T-helper 2 cell (primary cell): ENCODE measurements around the gene DPY19L2.
"Not testable (repeated sequence)": the region's sequence is repeated elsewhere in the genome, so short reads cannot be mapped to it uniquely, and the experiment has no call there.

Experiments
- DNase-seq, 5 experiments: peaks; one replicate each; pipeline versions ENCODE4 v3.0.0 to v3.0.0-alpha.2; 2012 to 2022

The DPY19L2 gene

GRCh38 chr12:63658501-63658900, 9.8 kb downstream of the DPY19L2 start:
- not testable (repeated sequence) for DNase-seq

- not testable (repeated sequence) for DNase-seq
Measured at GRCh38 chr12:63656407-63656806, 11.9 kb downstream of the DPY19L2 start.

GRCh38 chr12:63655543-63656257, 12.6 kb downstream of the DPY19L2 start:
- DNase-seq, result not testable (repeated sequence)

GRCh38 chr12:63654481-63654880, 13.8 kb downstream of the DPY19L2 start:
- not testable (repeated sequence) for DNase-seq

- DNase-seq, result not testable (repeated sequence)
Measured at GRCh38 chr12:63649517-63649916, 18.8 kb downstream of the DPY19L2 start.

GRCh38 chr12:63643381-63644140, 24.7 kb downstream of the DPY19L2 start:
- DNase-seq, result not testable (repeated sequence)

- DNase-seq, result not testable (repeated sequence)
Measured at GRCh38 chr12:63624258-63624657, 44.0 kb downstream of the DPY19L2 start.

GRCh38 chr12:63615544-63615943, 52.7 kb downstream of the DPY19L2 start:
- not testable (repeated sequence) for DNase-seq

GRCh38 chr12:63611285-63611684, 57.0 kb downstream of the DPY19L2 start:
- not testable (repeated sequence) for DNase-seq

- not testable (repeated sequence) for DNase-seq
Measured at GRCh38 chr12:63609281-63609680, 59.0 kb downstream of the DPY19L2 start.

GRCh38 chr12:63604985-63605384, 63.3 kb downstream of the DPY19L2 start:
- DNase-seq, result not testable (repeated sequence)

- DNase-seq, result not testable (repeated sequence)
Measured at GRCh38 chr12:63594828-63595227, 73.5 kb downstream of the DPY19L2 start.

- not testable (repeated sequence) for DNase-seq
Measured at GRCh38 chr12:63584426-63584825, 83.9 kb downstream of the DPY19L2 start.

- not testable (repeated sequence) for DNase-seq
Measured at GRCh38 chr12:63583289-63583688, 85.0 kb downstream of the DPY19L2 start.

GRCh38 chr12:63577631-63578030, 90.7 kb downstream of the DPY19L2 start:
- DNase-seq, result not testable (repeated sequence)

GRCh38 chr12:63572038-63572437, 96.3 kb downstream of the DPY19L2 start:
- not testable (repeated sequence) for DNase-seq

GRCh38 chr12:63558445-63558844, 109.8 kb downstream of the DPY19L2 start:
- not testable (repeated sequence) for DNase-seq

GRCh38 chr12:63551397-63551796, 116.9 kb downstream of the DPY19L2 start:
- not testable (repeated sequence) for DNase-seq

- not testable (repeated sequence) for DNase-seq
Measured at GRCh38 chr12:63549034-63549433, 119.3 kb downstream of the DPY19L2 start.

GRCh38 chr12:63545298-63545916, 122.9 kb downstream of the DPY19L2 start:
- DNase-seq, result not testable (repeated sequence)

- DNase-seq, result not testable (repeated sequence)
Measured at GRCh38 chr12:63538656-63539055, 129.6 kb downstream of the DPY19L2 start.

- not testable (repeated sequence) for DNase-seq
Measured at GRCh38 chr12:63537838-63538237, 130.5 kb downstream of the DPY19L2 start.

- DNase-seq, result not testable (repeated sequence)
Measured at GRCh38 chr12:63529641-63530040, 138.7 kb downstream of the DPY19L2 start.
